Gastroesophageal sphincter (tissue), 3 donors: ENCODE measurements around the gene SLC29A3.

Source experiments
- EP300 ChIP-seq: sonication (generic); formaldehyde crosslinking; IDR thresholded peaks from one replicate; pipeline ENCODE4 v1.6.1; 2017; ENCODE audit warnings: antibody characterized with exemption, mild to moderate bottlenecking
- POLR2A ChIP-seq, 2 donors: fragments of 450-650 bp; IDR thresholded peaks; one replicate each; pipeline ENCODE4 v1.6.1; 2017; ENCODE audit warnings: antibody characterized with exemption in 2 of 2, mild to moderate bottlenecking in 2 of 2, moderate library complexity in 1 of 2
- POLR2AphosphoS5 ChIP-seq: sonication (generic); formaldehyde crosslinking; IDR thresholded peaks from one replicate; pipeline ENCODE4 v1.6.1; 2017; ENCODE audit warnings: antibody characterized with exemption
- TF ChIP-seq, protein P1 (sequence below), 4 experiments: fragments of 200-600 bp in 2 of 4; fragments of 450-650 bp in 2 of 4; sonication (generic) in 1 of 4; IDR thresholded peaks; one replicate each; pipeline ENCODE4 v1.5.1; 2017 to 2019; ENCODE audit warnings: antibody characterized with exemption in 4 of 4, mild to moderate bottlenecking in 2 of 4, moderate library complexity in 2 of 4

DNA sequence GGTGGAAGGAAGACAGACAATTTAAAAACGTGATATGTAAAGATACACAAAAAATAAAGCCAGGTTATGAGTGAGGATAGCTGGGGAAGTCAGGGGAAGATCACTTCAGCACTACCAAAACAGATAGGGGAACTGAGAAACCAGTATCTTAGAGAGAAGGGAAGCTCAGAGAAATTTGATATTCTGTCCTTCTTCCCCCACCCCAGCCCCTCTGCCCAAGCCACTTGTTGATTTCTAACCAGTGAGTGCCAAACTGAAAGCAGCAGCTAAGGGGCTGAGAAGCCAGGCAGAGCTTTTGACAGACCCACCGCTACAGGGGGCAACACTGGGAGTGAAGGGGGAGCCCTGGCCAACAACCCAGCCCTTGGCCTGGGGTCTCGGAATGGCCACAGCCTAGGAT, 9.1 kb upstream of the SLC29A3 start:
- TF ChIP-seq, protein P1, sequence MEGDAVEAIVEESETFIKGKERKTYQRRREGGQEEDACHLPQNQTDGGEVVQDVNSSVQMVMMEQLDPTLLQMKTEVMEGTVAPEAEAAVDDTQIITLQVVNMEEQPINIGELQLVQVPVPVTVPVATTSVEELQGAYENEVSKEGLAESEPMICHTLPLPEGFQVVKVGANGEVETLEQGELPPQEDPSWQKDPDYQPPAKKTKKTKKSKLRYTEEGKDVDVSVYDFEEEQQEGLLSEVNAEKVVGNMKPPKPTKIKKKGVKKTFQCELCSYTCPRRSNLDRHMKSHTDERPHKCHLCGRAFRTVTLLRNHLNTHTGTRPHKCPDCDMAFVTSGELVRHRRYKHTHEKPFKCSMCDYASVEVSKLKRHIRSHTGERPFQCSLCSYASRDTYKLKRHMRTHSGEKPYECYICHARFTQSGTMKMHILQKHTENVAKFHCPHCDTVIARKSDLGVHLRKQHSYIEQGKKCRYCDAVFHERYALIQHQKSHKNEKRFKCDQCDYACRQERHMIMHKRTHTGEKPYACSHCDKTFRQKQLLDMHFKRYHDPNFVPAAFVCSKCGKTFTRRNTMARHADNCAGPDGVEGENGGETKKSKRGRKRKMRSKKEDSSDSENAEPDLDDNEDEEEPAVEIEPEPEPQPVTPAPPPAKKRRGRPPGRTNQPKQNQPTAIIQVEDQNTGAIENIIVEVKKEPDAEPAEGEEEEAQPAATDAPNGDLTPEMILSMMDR (IDR thresholded peaks at IDR 0.05): no peak
- TF ChIP-seq POLR2AphosphoS5: no peak
- TF ChIP-seq EP300: no peak
- TF ChIP-seq POLR2A (IDR thresholded peaks at IDR 0.05): no peak
